Amniotic epithelial cell (primary cell): ENCODE data around the gene DPM2.

Source experiments
- DNase-seq: peaks from one replicate; pipeline ENCODE4 v3.0.0-alpha.2; 2010; ENCODE audit warnings: low read depth

The DPM2 gene

DNA sequence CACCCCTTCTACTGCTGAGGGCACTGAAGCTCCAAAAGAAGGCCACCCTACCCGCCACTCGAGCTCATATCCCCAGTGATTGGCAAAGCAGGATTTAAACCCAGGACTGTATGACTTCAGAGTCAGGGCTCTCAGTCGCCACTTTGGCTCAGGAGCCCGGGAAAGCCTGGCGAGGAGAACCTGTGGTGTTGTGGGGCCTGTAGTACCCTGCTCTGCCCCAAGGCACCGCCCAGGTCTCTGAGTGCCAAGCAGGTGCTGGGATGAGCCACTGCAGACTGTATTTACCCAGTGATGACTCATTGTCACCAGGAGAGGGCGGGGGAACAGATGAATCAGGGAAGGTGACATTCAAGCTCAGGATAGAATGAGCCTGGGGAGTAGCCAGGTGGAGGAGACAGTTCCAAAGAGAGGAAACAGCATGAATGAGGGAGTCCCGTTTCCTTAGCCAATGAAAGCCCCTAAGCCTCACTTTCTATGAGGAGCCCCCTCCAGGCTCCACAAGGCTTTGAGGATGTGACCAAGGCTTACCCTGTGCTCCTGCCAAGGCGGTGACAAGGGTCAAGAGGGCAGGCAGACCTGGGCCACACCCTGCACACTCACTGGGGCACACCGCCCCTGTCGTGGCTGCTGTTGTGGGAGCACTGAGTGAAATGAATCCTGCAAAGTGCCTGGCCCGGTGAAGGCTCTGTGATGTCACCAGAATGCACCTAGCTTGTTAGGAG is 17.8 kb upstream of the DPM2 start:
- no peak for DNase-seq

DNA sequence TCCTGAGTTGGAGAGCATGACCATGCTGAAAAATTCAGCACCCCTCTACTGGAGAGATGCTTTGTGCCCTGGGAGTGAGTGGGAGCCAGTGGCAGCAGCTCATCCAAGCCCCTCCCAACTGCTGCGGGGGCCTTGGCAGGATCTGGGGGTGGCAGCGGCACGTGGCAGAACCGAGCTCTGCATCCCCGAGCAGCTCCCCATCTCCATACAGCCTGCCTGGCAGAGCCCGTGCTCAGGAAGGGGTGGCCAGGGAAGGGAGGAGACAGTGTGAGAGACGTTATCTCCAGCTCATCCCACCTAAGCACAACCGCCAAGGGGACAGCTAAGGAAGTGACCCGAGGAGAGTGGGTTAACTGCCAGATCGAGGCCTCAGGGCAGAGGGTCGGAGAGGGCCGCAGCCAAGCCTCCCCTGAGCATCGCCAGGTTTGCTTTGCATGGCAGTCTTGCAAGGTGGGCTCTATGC is 17.2 kb upstream of the DPM2 start:
- DNase-seq: no peak

DNA sequence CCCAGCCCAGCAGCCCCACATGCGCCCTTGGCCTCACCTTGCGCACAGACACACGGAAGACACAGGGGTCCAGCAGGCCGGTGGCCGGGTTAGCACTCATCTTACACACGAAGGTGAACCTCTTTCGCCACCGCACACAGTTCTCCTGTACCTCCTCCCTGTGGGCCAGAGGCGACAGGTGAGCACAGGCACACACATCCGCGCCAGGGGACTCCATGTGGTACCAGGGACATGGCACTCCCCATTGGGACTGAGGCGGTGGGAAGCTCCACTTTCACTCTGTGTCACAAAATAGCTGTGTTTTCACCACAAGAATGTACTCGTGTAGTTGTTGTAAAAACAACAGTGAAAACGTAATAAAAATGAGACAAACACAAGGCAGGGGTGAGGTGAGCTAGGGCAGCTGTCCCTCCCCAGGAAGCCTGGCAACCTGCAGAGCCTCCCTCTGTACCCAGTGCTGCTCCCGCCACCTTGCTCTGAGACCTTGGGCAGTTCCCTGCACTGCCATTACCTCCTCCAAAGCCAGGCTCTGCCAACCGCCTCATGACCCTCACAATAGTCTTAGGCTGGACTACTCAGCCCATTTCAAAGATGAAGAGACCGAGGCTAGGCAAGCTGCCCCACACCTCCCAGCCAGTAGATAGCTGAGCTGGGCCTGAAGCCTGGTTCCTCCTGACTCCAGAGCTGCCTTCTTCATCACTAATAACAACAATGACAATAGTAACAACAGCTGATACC is 16.3 kb upstream of the DPM2 start:
- no peak for DNase-seq

- no peak for DNase-seq
Measured at GRCh38 chr9:127953154-127953553, 15.5 kb upstream of the DPM2 start.

- no peak for DNase-seq
Measured at GRCh38 chr9:127950513-127951289, 13.0 kb upstream of the DPM2 start.

DNA sequence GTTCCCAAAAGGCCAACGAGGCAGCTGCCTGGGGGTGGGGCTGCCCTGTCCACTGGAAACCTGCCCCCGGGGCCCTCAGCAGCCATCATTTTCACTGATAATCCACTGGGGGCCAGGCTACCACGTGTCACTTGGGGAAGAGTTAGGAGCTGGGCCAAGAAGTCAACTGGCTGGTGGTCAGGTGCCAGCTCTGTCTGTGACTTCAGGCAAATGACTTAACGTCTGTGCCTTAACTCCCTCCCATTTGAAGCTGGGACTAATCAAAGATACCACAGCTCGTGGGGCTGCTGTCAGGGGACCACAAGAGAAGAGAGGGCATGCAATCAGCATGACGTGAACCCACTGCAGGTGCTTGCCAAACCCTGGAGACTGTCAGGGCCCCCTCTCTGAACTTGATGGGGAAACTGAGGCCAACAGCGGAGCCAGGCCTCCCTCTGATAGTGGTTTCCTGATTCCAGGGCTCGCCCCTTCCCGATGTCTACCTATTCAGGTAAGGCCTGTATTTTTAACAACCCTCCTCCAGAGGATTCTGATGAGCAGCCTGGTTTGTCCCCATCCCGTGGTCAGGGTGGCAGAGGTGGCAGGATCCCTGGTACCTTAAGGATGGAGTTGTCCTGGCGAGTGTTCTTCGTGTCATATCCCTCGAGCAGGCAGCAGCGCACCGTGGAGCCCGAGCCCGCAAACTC is 12.3 kb upstream of the DPM2 start:
- no peak for DNase-seq

GRCh38 chr9:127947841-127948710 is 10.4 kb upstream of the DPM2 start:
- DNase-seq: no peak

GRCh38 chr9:127946728-127947127 is 9.1 kb upstream of the DPM2 start:
- DNase-seq: no peak

DNA sequence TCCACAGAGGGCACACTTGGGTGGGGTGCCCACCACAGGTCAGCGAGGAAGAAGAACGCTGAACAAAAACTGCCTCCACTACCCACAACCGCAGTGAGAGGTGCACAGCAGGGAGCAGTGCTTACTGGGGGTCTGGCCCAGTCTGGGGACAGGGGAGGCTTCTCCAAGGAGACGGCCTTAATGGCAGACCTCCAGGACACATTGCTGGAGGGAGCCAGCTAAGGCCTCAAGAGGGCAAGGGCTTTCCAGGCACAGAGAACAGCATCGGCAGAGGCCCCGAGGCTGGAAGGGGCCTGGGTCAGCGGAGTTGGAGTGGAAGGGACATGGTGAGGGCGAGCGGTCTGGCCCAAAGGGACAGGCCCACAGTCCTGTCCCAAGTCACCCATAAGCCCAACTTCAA is 8.3 kb upstream of the DPM2 start:
- DNase-seq: no peak

DNA sequence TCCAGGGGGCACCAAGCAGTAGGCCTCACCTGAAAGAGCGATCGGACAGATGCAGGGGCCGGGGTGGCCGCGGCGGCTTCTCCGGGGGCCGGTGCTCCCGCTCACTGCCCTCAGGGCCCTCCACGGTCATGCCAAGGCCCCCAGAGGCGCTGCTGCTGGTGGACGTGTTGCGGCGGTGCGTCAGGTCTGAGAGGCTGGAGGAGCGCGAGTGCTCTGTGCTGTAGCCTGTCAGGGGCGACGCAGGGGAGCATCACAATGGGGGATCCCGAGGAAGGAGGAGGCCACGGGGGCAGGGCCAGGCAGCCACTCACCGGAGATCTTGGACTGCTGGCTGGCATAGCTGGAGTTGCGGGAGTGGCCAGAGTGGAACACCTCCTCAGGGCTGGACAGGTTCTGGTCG is 7.7 kb upstream of the DPM2 start:
- no peak for DNase-seq

DNA sequence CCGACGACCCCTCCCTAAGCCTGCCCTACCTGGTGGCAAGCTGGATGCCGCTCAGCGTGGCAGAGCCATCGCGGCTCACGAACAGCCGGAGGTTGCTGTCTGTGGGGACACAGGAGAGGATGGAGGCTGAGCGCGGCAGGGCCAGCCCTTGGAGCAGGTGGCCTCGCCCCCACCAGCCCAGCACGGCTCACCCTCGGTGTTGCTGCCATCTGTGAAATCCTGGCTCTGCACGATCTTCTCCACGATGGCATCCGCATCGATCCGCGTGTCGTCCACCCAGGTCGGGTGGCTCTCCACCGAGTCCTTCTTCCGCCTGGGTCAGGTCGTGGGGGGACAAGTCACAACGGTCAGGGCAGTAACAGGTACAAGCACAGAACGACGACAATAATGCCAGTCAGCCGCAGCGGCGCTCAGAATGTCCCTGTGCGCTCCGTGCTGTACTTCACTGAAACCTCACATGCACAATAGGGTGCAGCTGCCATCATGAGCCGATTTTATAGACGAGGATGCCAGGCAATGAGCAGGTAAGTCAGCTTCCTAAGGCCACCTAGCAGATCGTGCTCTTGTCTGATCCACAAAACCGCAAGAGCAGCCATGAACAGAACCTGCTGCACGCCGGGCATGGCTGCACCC is 7.0 kb upstream of the DPM2 start:
- DNase-seq: no peak

DNA sequence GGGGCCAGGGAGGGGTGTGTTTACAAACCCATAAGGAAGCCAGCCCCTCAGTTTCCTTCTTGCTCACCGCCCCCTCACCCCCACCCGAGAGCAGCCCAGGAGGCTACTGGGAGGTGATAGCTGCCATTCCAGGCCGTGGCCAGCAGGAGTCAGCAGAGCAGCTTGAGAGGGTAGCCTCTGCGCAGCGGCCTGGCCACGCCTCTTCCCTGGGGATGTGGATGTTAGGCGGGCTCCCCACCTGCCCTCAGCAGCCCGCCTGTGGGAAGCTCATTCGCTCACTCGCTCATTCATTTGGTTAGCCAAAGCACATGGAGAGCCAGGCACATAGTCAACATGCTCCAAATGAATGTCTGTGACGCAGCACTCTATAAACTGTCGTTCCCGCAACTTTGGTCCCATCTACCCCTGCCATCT is 6.1 kb upstream of the DPM2 start:
- peak; percentile 62 for DNase-seq

DNA sequence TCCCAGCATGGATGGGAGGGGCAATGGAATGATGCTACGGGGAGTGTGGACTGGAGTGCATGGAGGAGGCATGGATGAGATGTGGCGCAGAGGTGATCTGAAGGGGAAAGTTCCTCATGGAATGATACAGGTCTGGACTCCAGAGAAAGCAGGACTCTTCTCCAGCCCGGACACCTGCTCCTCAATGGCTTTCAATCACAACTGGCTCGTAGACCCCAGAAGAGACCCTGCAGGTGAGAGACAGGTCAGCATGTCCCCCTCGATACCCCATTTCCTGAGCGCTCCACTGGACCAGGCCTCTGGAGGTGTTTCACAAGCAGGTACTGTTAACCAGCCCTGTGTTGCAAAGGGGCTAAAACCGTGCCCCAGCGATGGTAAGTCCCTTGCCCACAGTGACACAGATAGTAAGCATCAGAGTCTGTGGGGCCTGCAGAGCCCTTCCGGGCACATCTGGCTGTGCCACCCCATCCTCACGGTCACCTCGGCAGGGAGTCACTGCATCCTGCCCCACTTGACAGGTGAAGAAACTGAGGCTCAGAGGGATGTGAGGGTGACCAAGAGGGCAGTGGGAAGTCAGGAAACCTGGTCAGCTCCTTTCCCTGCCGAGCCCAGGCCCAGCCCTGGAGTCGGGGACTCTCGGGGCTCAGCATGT is 5.5 kb upstream of the DPM2 start:
- no peak for DNase-seq

DNA sequence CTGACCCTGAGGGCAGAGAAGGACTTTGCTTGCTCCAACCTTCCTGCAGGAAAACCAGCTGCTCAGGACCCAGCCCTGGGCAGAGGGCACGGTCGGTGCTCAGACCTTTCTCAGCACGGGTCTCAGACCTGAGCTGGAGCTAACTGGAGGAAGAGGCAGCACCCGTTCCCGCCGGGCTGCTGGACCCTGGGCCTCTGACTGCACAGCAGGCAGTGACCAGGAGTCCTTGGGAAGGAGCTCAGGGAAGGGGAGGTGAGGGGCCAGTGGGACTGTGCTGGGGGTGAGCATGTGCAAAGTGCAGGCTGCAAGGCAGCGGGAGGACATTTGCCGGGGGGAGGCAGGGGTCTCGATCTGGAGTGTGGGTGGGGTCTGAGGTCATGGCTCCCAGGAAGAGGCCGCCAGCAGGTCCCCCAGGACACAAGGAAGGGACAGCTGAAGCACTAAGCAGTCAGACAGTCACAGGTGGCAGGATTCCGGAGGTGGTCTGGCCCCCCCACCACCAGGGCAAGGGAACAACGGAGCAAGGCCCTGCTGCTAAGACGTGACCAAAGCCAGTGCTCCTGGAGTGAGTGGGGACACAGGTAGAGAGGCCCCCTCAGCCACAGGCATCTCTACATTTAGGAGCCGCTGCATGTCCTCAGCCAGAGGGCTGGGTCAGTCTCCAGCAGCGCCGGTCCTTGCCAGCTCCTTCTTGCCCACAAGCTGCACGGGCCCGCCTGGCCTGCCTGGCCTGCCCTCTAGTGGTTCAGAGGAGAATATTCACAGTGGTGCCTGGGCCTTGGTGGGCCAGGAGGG is 4.8 kb upstream of the DPM2 start:
- DNase-seq: peak; percentile 43

DNA sequence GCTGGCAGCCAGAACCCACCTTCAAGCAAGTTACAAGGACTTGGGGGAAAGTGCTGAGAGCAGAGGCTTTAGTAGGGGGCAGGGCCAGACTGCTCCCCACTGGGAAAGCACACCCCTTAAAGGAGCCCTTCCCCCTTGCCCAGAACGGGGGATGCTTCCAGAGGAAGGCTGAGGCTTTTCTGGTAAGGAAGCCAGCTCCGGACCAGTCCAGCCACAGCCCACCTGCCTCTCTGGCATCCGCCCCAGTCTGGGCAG is 4.2 kb upstream of the DPM2 start:
- DNase-seq: no peak

- DNase-seq: no peak
Measured at GRCh38 chr9:127941062-127941960, 3.7 kb upstream of the DPM2 start.

GRCh38 chr9:127940593-127940992 is 2.9 kb upstream of the DPM2 start:
- DNase-seq: no peak

DNA sequence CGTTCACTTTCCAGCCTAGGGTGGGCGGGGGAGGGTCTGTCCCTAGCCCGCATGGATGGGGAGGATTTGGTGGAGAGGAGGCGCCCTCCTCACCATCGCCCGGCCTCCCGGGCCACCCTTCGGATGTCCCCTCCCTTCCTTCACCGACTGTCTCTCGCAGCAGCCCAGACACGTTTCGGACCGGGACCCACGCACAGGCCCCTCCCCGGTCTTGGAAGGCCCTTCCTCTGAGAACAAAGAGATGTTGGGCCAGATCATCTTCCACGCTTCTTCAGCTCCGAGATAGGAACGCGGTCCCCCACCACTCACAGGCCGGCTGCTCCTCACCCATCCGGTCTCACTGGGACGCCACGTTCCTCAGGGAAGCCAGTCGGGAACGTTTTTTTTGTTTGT is 640 bp upstream of the DPM2 start:
- no peak for DNase-seq

GRCh38 chr9:127937056-127937387 is 632 bp downstream of the DPM2 start:
- DNase-seq: no peak
